GM12874 (cell line): Measurements from ENCODE around the gene CTBP1.

ENCODE experiments used
- CTCF ChIP-seq: IDR thresholded peaks from 2 replicates; pipeline ENCODE4 v1.5.1; 2011; ENCODE audit warnings: low read depth, mild to moderate bottlenecking, control low read depth, low read length, moderate library complexity; ENCODE audit not compliant: insufficient read depth

The CTBP1 gene

GRCh38 chr4:1264942-1265341 is 16.0 kb upstream of the CTBP1 start:
- TF ChIP-seq CTCF: no peak

- no peak for TF ChIP-seq CTCF
Measured at GRCh38 chr4:1261107-1261928, 12.4 kb upstream of the CTBP1 start.

GRCh38 chr4:1260418-1261106 is 11.6 kb upstream of the CTBP1 start:
- no peak for TF ChIP-seq CTCF

- no peak for TF ChIP-seq CTCF
Measured at GRCh38 chr4:1259966-1260365, 11.0 kb upstream of the CTBP1 start.

- TF ChIP-seq CTCF: no peak
Measured at GRCh38 chr4:1258457-1258856, 9.5 kb upstream of the CTBP1 start.

- TF ChIP-seq CTCF: no peak
Measured at GRCh38 chr4:1255699-1256098, 6.8 kb upstream of the CTBP1 start.

GRCh38 chr4:1255151-1255550 is 6.2 kb upstream of the CTBP1 start:
- no peak for TF ChIP-seq CTCF
